Measurements from ENCODE around the gene TMEM120A.

TMEM120A gene

GRCh38 chr7:75953931-75954330, 40.5 kb downstream of the TMEM120A start:
- no peak for TF ChIP-seq CTCF (IDR thresholded peaks at IDR 0.05; ENCODE audit: low read depth, low read length, missing control alignments)
- DNase-seq (ENCODE audit: low read depth): no peak
- no peak overlapping the region for H3K4me3 ChIP-seq (ENCODE audit: low read depth, low read length)

GRCh38 chr7:75953431-75953830, 41.0 kb downstream of the TMEM120A start:
- no peak for DNase-seq (ENCODE audit: low read depth)
- no peak overlapping the region for H3K4me3 ChIP-seq (ENCODE audit: low read depth, low read length)
- no peak for TF ChIP-seq CTCF (IDR thresholded peaks at IDR 0.05; ENCODE audit: low read depth, low read length, missing control alignments)

- no peak for TF ChIP-seq CTCF (IDR thresholded peaks at IDR 0.05; ENCODE audit: low read depth, low read length, missing control alignments)
- DNase-seq (ENCODE audit: low read depth): no peak
- H3K4me3 ChIP-seq (ENCODE audit: low read depth, low read length): no peak overlapping the region
These were observed 42.9 kb downstream of the TMEM120A start for GRCh38 chr7:75951506-75951905.

GRCh38 chr7:75950111-75950681, 44.2 kb downstream of the TMEM120A start:
- DNase-seq (ENCODE audit: low read depth): no peak
- TF ChIP-seq CTCF (IDR thresholded peaks at IDR 0.05; ENCODE audit: low read depth, low read length, missing control alignments): no peak
- H3K4me3 ChIP-seq (ENCODE audit: low read depth, low read length): no peak overlapping the region

- H3K4me3 ChIP-seq (ENCODE audit: low read depth, low read length): no peak overlapping the region
- no peak for TF ChIP-seq CTCF (IDR thresholded peaks at IDR 0.05; ENCODE audit: low read depth, low read length, missing control alignments)
- DNase-seq (ENCODE audit: low read depth): no peak
These were observed 46.2 kb downstream of the TMEM120A start for GRCh38 chr7:75948179-75948578.

GRCh38 chr7:75946207-75946855, 48.1 kb downstream of the TMEM120A start:
- TF ChIP-seq CTCF (IDR thresholded peaks at IDR 0.05; ENCODE audit: low read depth, low read length, missing control alignments): no peak
- DNase-seq (ENCODE audit: low read depth): no peak
- no peak overlapping the region for H3K4me3 ChIP-seq (ENCODE audit: low read depth, low read length)
